Measurements from ENCODE around the gene CRYBG1.

Gene CRYBG1

GRCh38 chr6:106591111-106591825 is 230.8 kb downstream of the CRYBG1 start:
- TF ChIP-seq TAF1 (IDR thresholded peaks at IDR 0.05; ENCODE audit: borderline replicate concordance, insufficient read depth, low read length) (no peak), REST (IDR thresholded peaks at IDR 0.05; ENCODE audit: insufficient read depth in 1 of 2, low read depth in 2 of 2, low read length in 2 of 2) (no peak)

DNA sequence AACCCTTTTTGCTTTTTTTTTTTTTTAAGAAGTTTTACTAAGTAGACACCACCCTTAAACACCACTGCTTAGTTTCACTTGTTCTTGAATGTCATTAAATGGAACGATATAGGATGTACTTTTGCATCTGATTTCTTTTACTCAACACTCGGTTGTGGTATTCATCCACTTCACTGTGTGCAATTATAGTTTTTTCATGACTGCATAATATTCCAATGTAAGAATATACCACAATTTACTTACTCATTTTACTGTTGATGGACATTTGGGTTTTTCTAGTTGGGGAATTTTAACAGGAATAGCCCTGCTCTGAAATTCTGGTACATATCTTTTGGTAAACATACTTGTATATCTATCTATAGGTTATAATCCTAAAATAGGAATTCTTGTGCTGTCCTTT is 238.9 kb downstream of the CRYBG1 start:
- TF ChIP-seq FOXP2 (optimal IDR thresholded peaks at IDR 0.05; ENCODE audit: borderline replicate concordance, extremely low read depth, extremely low read length, insufficient read depth) (no peak), SIN3A (IDR thresholded peaks at IDR 0.05; ENCODE audit: borderline replicate concordance, insufficient read depth, low read length) (no peak)

- TF ChIP-seq TAF1 (IDR thresholded peaks at IDR 0.05; ENCODE audit: borderline replicate concordance, insufficient read depth, low read length): no peak
Measured at GRCh38 chr6:106600329-106600728, 239.8 kb downstream of the CRYBG1 start.

DNA sequence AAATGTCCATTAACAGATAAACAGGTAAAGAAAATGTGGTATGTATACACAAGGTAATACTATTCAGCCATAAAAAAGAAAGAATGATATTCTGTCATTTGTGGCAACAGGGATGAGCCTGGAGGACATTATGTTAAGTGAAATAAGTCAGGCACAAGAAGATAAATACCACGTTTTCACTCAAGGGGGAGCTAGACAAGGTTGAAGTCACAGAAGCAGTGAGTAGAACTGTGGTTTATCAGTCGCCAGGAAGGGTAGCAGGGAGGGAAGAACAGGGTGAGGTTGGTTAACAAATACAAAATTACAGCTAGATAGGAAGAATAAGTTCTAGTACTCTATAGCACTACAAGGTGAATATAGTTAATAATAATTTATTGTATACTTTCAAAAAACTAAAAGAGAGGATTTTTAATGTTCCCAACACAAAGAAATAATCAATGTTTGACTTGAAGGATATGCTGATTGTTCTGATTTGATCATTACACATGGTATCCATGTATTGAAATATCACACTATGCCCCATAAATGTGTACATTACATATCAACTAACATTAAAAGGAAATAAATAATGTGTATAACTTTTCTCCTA is 247.7 kb downstream of the CRYBG1 start:
- no peak for TF ChIP-seq FOXP2 (optimal IDR thresholded peaks at IDR 0.05; ENCODE audit: borderline replicate concordance, extremely low read depth, extremely low read length, insufficient read depth)
- no peak for TF ChIP-seq POLR2AphosphoS5 (IDR thresholded peaks at IDR 0.05; ENCODE audit: low read depth, low read length)
- no peak for TF ChIP-seq SIN3A (IDR thresholded peaks at IDR 0.05; ENCODE audit: borderline replicate concordance, insufficient read depth, low read length)
- no peak for TF ChIP-seq TAF1 (IDR thresholded peaks at IDR 0.05; ENCODE audit: borderline replicate concordance, insufficient read depth, low read length)

GRCh38 chr6:106609699-106610098 is 249.2 kb downstream of the CRYBG1 start:
- no peak for TF ChIP-seq FOXP2 (optimal IDR thresholded peaks at IDR 0.05; ENCODE audit: borderline replicate concordance, extremely low read depth, extremely low read length, insufficient read depth)
- TF ChIP-seq TAF1 (IDR thresholded peaks at IDR 0.05; ENCODE audit: borderline replicate concordance, insufficient read depth, low read length): no peak
- no peak for TF ChIP-seq POLR2AphosphoS5 (IDR thresholded peaks at IDR 0.05; ENCODE audit: low read depth, low read length)
- no peak for TF ChIP-seq SIN3A (IDR thresholded peaks at IDR 0.05; ENCODE audit: borderline replicate concordance, insufficient read depth, low read length)
- TF ChIP-seq REST (IDR thresholded peaks at IDR 0.05; ENCODE audit: insufficient read depth in 1 of 2, low read depth in 2 of 2, low read length in 2 of 2): no peak

- TF ChIP-seq POLR2AphosphoS5 (IDR thresholded peaks at IDR 0.05; ENCODE audit: low read depth, low read length): no peak
- TF ChIP-seq SIN3A (IDR thresholded peaks at IDR 0.05; ENCODE audit: borderline replicate concordance, insufficient read depth, low read length): no peak
- no peak for TF ChIP-seq TAF1 (IDR thresholded peaks at IDR 0.05; ENCODE audit: borderline replicate concordance, insufficient read depth, low read length)
- no peak for TF ChIP-seq REST (IDR thresholded peaks at IDR 0.05; ENCODE audit: insufficient read depth in 1 of 2, low read depth in 2 of 2, low read length in 2 of 2)
- TF ChIP-seq FOXP2 (optimal IDR thresholded peaks at IDR 0.05; ENCODE audit: borderline replicate concordance, extremely low read depth, extremely low read length, insufficient read depth): no peak
Measured at GRCh38 chr6:106611030-106611429, 250.5 kb downstream of the CRYBG1 start.
